PFSK-1 (cell line): ENCODE results near the gene ENTHD1.

Experiments used
- FOXP2 ChIP-seq: optimal IDR thresholded peaks from 2 replicates; pipeline ENCODE3; 2011; ENCODE audit warnings: borderline replicate concordance, control low read depth, inconsistent platforms; ENCODE audit not compliant: insufficient read depth; ENCODE audit errors: extremely low read length, extremely low read depth
- POLR2AphosphoS5 ChIP-seq: IDR thresholded peaks from 2 replicates; pipeline ENCODE4 v1.6.1; 2012; ENCODE audit warnings: low read depth, mild to moderate bottlenecking, control low read depth, low read length, moderate library complexity
- REST ChIP-seq, 2 experiments: IDR thresholded peaks; 2 replicates each; pipeline versions ENCODE4 v1.6.1 to v1.8.0; 2011 to 2012; ENCODE audit warnings: low read depth in 2 of 2, low read length in 2 of 2, control low read depth in 1 of 2, inconsistent platforms in 1 of 2, mild to moderate bottlenecking in 1 of 2, moderate library complexity in 1 of 2; ENCODE audit not compliant: insufficient read depth in 1 of 2
- SIN3A ChIP-seq: IDR thresholded peaks from 2 replicates; pipeline ENCODE4 v1.6.1; 2012; ENCODE audit warnings: mild to moderate bottlenecking, low read length, moderate library complexity, borderline replicate concordance; ENCODE audit not compliant: insufficient read depth
- TAF1 ChIP-seq: IDR thresholded peaks from 2 replicates; pipeline ENCODE4 v1.6.1; 2012; ENCODE audit warnings: low read length, control low read depth, borderline replicate concordance; ENCODE audit not compliant: insufficient read depth

The ENTHD1 gene

GRCh38 chr22:39928536-39929520, 35.3 kb upstream of the ENTHD1 start:
- no peak for TF ChIP-seq REST (IDR thresholded peaks at IDR 0.05; ENCODE audit: insufficient read depth in 1 of 2, low read depth in 2 of 2, low read length in 2 of 2)
- no peak for TF ChIP-seq SIN3A
- TF ChIP-seq TAF1: no peak
- no peak for TF ChIP-seq FOXP2
- no peak for TF ChIP-seq POLR2AphosphoS5

- TF ChIP-seq REST (IDR thresholded peaks at IDR 0.05; ENCODE audit: insufficient read depth in 1 of 2, low read depth in 2 of 2, low read length in 2 of 2) (no peak), FOXP2 (no peak), SIN3A (no peak), POLR2AphosphoS5 (no peak), TAF1 (no peak)
Measured at GRCh38 chr22:39927544-39927943, 34.0 kb upstream of the ENTHD1 start.

- no peak for TF ChIP-seq SIN3A
- no peak for TF ChIP-seq REST (IDR thresholded peaks at IDR 0.05; ENCODE audit: insufficient read depth in 1 of 2, low read depth in 2 of 2, low read length in 2 of 2)
- TF ChIP-seq FOXP2: no peak
- no peak for TF ChIP-seq TAF1
- no peak for TF ChIP-seq POLR2AphosphoS5
Measured at GRCh38 chr22:39926753-39927152, 33.2 kb upstream of the ENTHD1 start.

GRCh38 chr22:39925909-39926679, 32.5 kb upstream of the ENTHD1 start:
- TF ChIP-seq POLR2AphosphoS5 (no peak), REST (IDR thresholded peaks at IDR 0.05; ENCODE audit: insufficient read depth in 1 of 2, low read depth in 2 of 2, low read length in 2 of 2) (no peak), SIN3A (no peak), FOXP2 (no peak), TAF1 (no peak)
